DMS114 treated with DMSO at 0.1 percent for 48 hours (cell line): ENCODE measurements around the gene C12orf54.
"Not testable (repeated sequence)": the region's sequence is repeated elsewhere in the genome, so short reads cannot be mapped to it uniquely, and the experiment has no call there.

Experiments used
- DNase-seq: peaks from one replicate; lab custom pipeline; 2025; ENCODE audit not compliant: unreplicated experiment; lab: John Stamatoyannopoulos, UW

C12orf54 gene

DNA sequence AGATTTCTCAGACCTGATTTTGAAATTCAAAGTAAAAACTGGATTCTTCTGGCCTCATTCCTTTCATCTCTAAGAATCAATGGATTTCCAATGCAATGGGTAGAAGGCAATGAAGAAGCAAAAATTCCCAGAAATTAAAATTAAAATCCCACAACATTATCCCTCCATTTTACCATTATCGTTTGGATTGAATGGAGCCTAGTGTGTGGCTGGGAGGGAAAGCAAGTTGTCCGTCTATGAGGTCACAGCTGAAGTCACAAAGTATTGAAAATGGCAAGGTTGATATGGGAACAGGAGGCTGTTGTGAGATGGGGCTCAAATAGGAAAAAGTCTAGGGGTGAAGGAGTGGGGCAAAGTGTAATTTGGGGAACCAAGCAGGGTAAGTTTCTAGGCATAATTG lies at the start of gene C12orf54:
TSS of gene C12orf54 (plus strand) at position 301 of the 400 bp plus-strand sequence. CDS start 799 bp downstream, outside the sequence.
- no peak for DNase-seq

DNA sequence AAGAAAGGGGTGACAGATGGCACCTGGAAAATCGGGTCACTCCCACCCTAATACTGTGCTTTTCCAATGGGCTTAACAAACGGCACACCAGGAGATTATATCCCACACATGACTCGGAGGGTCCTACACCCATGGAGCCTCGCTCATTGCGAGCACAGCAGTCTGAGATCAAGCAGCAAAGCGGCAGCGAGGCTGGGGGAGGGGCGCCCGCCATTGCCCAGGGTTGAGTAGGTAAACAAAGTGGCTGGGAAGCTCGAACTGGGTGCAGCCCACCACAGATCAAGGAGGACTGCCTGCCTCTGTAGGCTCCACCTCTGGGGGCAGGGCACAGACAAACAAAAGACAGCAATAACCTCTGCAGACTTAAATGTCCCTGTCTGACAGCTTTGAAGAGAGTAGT lies 48.3 kb upstream of the C12orf54 start:
- not testable (repeated sequence) for DNase-seq

DNA sequence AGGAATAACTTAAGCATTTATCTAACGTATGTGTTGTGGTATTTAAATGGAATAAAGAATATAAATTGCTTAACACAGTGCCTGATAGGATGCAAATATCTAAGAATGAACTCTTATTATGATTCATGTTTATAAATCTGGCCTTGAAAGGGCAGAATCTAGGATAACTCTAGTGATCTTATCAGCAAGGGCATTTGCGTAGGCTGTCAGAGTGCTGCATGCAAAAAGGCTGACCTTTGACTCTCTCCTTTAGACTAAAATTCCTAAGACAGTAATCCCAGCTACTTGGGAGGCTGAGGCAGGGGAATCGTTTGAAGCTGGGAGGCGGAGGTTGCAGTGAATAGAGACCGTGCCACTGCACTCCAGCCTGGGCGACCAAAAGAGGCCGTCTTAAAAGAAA lies 41.2 kb upstream of the C12orf54 start:
- no peak for DNase-seq

DNA sequence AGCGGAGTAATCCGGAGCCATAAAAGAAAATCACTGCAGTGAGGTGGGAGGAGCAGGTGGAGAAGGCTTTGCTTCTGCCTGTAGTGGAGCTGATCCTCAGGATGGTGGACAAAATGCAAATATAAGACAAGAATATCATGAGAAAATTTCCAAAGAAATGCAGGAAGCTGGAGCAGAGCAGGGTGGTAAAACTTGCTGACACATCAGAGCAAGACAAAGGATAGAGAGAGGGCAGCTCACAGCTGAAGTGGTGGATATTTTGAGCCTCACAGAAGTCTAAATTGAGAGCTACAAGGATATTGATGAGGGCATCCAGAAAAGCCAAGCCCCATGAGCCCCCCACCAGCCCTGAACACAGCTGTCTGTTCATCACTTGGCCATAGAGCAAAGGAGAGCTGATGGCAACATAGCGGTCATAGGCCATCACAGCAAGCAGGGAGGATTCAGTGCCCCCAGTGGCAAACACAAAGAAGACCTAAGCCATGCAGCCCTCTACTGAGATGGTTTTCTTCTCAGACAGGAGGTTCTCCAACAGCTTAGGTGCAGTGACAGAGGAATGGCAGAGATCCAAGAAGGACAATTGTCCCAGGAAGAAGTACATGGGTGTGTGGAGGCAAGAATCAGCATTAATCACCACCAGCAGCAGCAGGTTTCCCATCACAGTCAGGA lies 40.0 kb upstream of the C12orf54 start:
- DNase-seq: no peak

DNA sequence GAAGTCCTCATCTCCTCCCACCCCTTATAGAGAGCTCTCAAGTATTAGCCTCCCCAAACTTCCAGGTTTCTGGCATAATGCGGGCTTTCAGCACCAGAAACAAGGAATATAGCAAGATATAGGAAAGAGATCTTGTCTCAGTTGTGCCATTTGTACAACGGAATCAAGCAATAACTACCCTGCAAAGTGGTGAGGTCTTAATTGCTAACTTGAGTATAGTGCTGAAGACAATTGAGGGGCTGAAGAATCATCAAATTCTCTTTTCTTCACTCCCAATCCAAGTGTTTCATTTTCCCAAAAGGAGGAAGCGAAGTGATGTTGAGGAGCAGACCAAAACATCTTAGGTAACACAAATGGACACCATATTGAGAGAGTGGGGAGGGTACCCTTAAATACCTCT lies 36.8 kb upstream of the C12orf54 start:
- DNase-seq: no peak

DNA sequence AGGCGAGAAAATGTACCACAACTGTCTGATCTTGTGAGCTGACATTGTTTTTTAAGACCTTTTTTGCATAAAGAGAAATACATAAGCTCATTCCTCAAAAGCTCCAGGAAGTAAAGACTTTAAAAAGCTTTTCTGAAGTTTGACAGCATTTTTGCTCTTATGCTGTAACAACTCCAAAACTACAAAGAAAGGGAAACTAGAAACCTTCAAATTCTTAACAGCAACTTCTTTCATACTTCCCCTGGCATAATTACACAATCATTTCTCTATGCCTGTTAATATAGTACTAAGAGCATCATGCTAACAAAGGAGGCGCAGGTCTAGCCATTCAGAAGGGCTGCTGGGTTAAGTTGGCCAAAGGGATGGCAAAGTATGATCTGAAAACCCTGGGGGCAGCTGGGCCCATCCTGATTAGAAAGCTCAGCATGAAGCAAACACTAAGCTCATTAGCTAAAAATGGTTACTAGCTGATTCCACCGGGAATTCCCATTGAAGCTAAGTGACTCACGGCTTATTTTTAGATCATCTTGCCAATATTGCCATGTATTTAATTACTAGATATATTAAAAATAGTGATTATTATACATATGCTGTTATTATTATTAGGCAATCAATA lies 36.0 kb upstream of the C12orf54 start:
- no peak for DNase-seq

DNA sequence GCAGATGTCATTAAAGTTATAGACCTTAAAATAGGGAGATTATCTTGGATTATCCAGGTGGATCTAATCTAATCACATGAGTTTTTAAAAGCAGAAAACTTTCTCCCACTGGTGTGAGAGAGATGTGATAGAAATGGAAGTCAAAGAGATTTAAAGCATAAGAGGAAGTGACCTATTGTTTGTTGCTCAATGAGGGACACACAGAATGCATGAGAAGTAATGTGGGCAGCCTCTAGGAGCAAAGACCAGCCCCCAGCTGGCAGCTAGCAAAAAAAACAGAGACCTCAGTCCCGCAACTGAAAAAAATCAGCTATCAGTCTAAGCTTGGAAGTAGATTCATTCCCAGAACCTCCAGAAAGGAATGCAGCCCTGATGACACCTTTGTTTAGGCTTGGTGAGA lies 34.5 kb upstream of the C12orf54 start:
- no peak for DNase-seq

DNA sequence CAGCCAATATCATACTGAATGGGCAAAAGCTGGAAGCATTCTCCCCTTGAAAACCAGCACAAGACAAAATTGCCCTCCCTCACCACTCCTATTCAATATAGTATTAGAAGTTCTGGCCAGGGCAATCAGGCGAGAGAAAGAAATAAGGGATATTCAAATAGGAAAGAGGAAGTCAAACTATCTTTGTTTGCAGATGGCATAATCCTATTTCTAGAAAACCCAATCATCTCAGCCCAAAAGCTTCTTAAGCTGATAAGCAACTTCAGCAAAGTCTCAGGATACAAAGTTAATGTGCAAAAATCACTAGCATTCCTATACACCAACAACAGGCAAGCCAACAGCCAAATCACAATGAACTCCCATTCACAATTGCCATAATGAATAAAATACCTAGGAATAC lies 30.9 kb upstream of the C12orf54 start:
- DNase-seq: no peak

DNA sequence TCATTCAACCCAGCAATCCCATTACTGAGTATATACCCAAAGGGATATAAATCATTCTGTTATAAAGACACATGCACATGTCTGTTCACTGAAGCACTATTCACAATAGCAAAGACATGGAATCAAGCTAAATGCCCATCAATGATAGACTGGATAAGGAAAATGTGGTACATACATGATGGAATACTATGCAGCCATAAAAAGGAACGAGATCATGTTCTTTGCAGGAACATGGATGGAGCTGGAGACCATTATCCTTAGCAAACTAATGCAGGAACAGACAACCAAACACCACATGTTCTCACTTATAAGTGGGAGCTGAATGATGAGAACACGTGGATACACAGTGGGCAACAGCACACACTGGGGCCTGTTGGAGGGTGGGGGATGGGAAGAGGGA lies 29.3 kb upstream of the C12orf54 start:
- not testable (repeated sequence) for DNase-seq

DNA sequence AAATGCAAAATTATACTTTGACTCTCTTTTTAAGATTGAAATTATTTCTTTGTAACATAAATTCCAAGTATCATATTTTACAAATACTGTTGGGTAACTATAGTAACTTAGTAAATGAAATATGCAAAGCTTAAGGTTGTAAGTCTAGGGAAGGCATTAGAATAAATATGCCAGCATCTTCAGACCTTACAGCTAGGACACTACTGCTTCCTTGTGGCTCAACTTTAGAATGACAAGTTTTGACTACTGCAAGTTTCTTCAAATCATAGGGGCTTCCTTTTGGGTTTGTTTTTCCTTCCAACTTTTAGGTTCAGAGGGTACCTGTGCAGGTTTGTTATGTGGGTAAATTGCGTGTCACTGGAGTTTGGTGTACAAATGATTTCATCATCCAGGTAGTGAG lies 27.6 kb upstream of the C12orf54 start:
- DNase-seq: peak; percentile 44

DNA sequence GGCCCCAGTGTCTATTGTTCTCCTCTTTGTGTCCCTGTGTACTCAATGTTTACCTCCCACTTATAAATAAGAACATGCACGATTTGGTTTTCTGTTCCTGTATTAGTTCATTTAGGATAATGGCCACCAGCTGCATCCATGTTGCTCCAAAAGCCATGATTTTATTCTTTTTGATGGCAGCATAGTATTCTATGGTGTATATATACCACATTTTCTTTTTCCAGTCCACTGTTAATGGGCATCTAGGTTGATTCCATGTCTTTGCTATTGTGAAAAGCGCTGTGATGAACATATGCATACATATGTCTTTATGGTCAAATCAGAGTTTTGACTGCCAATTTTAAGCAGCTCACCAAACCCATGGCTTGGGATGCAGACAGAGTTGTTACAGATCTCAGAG lies 27.2 kb upstream of the C12orf54 start:
- DNase-seq: no peak

DNA sequence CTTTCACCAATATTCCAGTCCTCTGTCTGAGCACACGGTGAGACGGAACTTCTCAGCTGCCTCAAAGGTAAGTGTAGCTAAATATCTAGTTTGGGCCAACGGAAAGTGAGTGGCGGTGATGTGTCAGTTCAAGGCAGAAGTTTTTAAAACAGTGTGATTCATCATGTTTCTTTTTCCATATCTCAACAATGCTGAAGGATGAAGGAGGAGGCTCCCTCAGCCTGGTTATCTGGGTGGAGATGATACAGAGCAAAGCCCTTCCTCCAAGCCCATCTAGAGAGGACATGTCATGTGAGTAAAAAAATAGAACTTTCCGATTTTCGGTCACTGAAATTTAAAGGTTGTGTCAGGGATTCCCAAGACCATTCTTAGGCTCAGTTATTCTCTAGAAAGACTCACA lies 23.0 kb upstream of the C12orf54 start:
- DNase-seq: no peak

DNA sequence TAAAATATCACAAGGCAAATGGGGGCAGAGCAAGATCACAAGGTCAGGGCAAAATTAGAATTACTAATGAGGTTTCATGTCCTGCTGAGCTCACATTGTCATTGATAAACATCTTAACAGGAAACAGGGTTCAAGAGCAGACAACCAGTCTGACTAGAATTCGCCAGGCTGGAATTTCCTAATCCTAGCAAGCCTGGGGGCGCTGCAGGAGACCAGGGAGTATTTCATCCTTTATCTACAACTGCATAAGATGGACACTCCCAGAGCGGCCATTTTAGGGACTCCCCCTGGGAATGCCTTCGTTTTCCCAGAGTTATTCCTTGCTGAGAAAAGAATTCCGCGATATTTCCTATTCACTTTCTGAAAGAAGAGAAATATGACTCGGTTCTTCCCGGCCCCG lies 13.3 kb upstream of the C12orf54 start:
- DNase-seq: not testable (repeated sequence)

DNA sequence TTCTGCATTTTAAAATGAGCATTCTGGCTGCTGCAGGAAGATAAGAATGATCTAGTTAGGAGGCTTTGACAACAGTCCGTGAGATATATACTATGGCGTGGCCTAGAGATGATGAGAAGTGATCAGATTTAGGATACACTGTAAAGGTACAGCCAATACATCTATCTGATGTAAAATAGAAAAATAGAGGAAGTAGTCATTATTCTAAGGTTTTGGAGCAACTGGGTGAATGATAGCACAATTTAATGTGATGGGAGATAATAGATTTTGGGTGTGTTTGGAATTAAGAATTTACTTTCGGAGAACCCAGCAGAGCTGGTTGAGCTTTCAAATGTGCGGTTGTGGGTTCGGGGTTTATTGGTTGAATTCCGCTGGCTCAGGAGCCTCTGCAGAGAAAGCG lies 10.0 kb upstream of the C12orf54 start, which contains the start of gene ANP32D:
TSS of gene ANP32D (plus strand) at position 301 of the 400 bp plus-strand sequence. CDS start 106 bp downstream, outside the sequence.
- no peak for DNase-seq

DNA sequence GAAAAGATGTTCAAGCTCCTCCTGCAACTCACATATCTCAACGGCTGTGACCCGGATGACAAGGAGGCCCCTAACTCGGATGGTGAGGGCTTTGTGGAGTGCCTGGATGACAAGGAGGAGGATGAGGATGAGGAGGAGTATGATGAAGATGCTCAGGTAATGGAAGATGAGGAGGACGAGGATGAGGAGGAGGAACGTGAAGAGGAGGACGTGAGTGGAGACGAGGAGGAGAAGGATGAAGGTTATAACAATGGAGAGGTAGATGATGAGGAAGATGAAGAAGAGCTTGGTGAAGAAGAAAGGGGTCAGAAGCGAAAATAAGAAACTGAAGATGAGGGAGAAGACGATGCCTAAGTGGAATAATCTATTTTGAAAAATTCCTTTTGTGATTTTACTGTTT lies 9.2 kb upstream of the C12orf54 start:
- DNase-seq: no peak

DNA sequence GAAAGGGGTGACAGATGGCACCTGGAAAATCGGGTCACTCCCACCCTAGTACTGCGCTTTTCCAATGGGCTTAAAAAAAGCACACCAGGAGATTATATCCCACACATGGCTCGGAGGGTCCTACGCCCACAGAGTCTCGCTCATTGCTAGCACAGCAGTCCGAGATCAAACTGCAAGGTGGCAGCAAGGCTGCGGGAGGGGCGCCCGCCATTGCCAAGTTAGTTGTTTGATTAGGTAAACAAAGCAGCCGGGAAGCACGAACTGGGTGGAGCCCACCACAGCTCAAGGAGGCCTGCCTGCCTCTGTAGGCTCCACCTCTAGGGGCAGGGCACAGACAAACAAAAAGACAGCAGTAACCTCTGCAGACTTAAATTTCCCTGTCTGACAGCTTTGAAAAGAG lies 7.8 kb upstream of the C12orf54 start:
- not testable (repeated sequence) for DNase-seq

DNA sequence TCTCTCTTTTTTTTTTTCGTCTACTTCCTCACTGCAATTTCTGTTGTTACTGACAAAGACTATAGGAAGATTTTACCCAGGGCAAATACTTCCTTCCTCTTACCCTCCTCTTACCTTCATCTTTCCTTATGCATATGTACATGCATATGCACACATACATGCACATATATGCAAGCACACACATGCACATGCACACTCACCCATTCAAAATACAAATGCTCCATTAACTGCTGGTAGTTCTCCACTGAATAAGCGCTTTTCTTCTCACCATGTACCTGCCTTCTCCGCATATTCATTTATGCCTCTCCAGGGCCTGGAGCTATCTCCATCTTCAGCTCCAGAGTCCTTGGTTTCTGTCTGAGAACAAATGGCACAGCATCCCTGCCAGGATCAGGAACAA lies 632 bp downstream of the C12orf54 start:
- DNase-seq: no peak

DNA sequence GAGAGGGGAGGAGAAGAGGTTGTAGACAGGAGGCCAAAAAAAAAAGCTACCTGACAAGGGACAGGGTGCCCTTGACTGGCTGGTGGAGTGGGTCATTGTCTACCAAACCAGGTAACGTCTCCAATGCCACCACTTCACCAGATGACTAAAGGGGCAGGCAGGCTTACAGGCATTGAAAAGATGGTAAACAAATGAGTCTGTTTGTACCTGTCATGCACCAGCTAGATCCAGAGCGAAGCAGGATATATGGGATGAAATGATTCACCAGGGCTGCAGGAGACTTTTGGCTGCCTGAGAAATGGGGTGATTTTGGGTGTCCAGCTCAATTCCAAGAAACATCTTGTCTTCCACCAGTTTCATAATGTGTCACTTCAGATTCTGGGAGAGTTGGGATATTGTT lies 4.0 kb downstream of the C12orf54 start:
- DNase-seq: no peak

DNA sequence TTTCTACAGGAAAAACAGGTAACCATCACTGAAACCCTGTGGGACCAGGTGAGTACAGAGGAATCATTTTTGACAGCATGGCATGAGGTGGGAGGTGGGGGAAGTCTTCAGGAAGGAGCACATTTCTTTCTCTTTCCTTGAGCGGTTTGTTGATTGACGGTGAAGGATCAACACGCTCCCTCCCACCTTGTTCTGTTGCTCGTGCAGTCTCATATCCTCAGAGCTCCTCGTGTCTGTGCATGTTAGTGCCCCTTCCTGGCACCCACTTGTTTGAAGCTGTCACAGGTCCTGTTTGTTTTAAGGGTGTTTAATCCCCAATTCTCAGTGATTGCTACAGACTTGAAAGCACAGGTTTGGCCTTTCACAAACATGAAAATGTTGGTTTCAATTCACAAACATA lies 4.4 kb downstream of the C12orf54 start:
- DNase-seq: no peak

DNA sequence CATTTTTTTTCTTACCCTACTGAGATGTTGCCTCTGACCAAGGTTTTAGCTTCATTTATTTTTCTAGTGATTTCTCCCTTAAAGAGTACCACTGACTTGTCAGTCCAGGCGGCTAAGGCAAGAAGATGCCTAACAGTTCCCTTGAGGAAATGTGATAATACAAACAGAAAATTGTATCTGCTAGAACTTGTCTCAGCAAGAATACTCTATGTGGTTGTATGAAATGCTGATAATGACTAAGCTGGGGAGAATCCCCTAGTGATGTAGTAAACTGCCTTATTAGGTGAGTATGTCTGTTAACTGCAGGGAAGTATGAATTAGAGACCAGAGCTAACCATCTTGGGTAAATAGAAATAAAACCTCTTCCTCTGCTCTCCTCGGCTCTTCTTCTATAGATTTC lies 6.7 kb downstream of the C12orf54 start:
- no peak for DNase-seq

DNA sequence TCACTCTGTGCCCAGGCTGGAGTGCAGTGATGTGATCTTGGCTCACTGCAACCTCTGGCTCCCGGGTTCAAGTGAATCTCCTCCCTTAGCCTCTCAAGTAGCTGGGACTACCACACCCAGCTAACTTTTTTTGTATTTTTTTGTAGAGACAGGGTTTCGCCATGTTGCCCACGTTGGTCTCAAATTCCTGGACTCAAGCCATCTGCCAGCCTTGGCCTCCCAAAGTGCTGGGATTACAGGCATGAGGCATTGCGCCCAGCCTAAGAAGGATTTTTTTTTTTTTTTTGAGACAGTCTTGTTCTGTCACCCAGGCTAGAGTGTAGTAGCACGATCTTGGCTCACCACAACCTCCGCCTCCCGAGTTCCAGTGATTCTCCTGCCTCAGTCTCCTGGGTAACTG lies 7.2 kb downstream of the C12orf54 start:
- not testable (repeated sequence) for DNase-seq

DNA sequence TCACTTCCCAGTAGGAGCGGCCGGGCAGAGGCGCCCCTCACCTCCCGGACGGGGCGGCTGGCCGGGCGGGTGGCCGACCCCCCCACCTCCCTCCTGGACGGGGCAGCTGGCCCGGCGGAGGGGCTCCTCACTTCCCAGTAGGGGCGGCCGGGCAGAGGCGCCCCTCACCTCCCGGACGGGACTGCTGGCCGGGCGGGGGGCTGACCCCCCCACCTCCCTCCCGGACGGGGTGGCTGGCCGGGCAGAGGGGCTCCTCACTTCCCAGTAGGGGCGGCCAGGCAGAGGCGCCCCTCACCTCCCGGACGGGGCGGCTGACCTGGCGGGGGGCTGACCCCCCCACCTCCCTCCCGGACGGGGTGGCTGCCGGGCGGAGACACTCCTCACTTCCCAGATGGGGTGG lies 18.0 kb downstream of the C12orf54 start:
- not testable (repeated sequence) for DNase-seq

DNA sequence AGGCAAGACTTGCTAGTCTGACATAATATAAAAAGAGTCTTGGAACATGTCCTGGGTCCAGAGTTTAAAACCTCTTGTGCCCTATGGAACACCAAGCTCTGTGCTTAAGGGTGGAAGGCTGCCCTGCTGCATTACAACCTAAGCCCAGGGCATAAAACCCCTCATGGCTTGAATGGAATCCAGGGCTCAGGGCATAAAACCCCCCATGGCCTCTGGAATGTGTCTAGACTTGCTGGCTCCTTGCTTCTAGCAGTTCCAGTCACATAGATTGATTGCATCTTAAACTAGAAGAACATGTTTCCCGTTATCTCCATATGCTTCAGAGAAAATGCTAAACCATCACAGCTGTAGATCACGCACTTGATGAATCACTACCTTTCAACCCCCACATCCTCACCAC lies 24.5 kb downstream of the C12orf54 start:
- not testable (repeated sequence) for DNase-seq
